Measurements from ENCODE around the gene AXDND1.
"Not testable (repeated sequence)": the region's sequence is repeated elsewhere in the genome, so short reads cannot be mapped to it uniquely, and the experiment has no call there.

The AXDND1 gene

GRCh38 chr1:179366093-179366800, 476 bp downstream of the AXDND1 start:
- FAIRE-seq (no peak), DNase-seq (ENCODE audit: low spot score) (no peak)

DNA sequence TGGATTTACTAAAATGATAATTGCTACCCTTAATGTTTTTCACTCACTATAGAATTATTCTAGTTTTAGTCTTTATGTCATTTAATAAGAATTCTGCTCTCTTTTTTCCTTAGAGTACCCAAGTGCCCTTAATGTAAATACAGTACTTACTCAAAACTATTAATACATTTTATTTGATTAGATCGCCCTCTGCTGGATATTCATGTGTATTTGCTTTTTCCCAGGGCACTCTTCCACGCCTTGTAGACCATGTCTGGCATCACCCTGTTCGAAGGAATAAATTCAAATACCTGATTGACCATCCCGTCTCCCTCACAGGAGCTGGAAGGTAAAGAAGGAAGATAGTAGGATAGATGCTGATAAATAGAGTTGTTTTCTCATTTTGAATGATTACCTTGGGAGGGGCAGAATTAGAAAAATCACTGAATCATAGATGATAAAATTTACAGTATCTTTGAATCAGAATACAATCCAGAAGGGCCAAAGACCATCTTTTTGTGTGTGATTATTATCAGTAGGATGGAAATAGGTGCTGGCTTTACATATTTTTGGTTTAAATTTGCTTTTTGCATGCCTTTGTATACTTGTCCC, 4.1 kb downstream of the AXDND1 start:
- FAIRE-seq: no peak
- DNase-seq (ENCODE audit: low spot score): peak; percentile 60

DNA sequence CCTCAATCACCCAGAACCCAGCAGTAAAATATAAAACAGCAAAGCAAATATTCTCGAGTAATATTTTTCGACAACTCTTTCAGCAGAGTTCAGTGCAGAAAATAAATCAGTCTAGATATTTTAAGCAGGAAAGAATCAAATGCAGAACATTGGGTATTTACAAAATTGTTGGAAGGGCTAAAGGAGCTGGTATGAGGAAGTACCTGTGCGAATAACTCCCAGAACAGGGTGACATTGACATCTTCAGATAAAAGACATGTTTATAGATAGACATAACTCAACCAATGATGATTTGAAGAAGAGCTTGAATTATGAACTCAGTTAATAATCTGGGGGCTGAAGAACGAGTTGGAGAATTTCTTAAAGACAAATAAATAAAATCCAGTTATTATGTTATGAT, 6.4 kb downstream of the AXDND1 start:
- FAIRE-seq (no peak), DNase-seq (ENCODE audit: low spot score) (no peak)

- DNase-seq (ENCODE audit: low spot score): no peak
- no peak for FAIRE-seq
These were observed 10.5 kb downstream of the AXDND1 start for GRCh38 chr1:179376223-179376622.

- FAIRE-seq (no peak), DNase-seq (ENCODE audit: low spot score) (no peak)
These were observed 14.5 kb downstream of the AXDND1 start for GRCh38 chr1:179380299-179380698.

DNA sequence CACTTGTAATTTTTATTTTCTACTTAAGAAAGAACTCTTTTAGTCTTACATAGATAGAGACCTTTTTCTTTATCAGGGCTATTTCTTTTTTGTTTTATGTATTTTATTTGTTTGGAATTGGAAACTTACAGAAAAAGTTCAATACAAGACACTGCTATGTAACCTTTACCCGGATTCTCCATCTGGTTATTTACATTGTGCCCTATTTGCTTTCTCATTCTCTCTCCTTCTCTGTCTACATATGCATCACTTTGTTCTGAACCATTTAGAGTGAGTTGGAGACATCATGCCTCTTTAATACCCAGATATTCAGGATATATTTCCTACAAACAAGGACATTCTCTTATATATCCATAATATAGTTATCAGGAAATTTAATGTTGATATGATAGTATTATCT, 18.3 kb downstream of the AXDND1 start:
- DNase-seq (ENCODE audit: low spot score) (no peak), FAIRE-seq (no peak)

DNA sequence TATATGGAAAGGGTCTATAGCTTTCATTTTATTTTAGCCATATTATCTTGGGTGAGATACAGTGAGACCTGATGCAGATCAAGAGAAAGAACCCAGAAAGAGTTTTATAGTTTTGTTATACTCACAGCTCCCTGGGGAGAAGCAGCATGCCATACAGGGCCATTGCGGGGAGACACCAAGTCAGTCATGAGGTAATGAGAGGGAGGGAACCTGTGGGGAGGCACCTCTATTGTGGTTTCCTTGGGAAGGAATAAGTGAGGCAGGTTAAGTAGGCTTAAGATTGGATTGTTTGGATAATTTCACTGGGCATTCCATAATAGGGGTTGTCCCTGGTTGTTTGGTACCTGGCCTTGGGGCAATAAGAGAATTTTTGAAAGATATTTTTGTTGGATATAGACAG, 19.7 kb downstream of the AXDND1 start:
- no peak for DNase-seq (ENCODE audit: low spot score)
- FAIRE-seq: no peak

DNA sequence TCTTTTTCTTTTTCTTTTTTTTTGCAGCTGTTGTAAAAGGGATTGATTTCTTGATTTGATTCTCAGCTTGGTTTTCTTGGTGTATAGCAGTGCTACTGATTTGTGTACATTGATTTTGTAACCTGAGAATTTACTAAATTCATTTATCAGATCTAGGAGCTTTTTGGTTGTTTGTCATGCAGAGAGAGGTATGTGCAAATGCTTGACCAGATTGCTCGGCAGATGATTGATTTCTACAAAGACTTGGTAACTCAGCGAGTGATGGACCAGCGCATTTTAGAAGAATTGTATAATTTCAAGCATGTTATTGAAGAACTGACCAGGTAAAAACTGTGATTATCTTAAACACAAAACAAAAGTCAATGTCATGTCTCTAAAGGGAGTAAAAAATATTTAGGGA, 27.9 kb downstream of the AXDND1 start:
- FAIRE-seq: no peak
- DNase-seq (ENCODE audit: low spot score): no peak

GRCh38 chr1:179399399-179399798, 33.6 kb downstream of the AXDND1 start:
- not testable (repeated sequence) for DNase-seq (ENCODE audit: low spot score); FAIRE-seq

GRCh38 chr1:179417760-179418159, 52.0 kb downstream of the AXDND1 start:
- not testable (repeated sequence) for FAIRE-seq; DNase-seq (ENCODE audit: low spot score)

DNA sequence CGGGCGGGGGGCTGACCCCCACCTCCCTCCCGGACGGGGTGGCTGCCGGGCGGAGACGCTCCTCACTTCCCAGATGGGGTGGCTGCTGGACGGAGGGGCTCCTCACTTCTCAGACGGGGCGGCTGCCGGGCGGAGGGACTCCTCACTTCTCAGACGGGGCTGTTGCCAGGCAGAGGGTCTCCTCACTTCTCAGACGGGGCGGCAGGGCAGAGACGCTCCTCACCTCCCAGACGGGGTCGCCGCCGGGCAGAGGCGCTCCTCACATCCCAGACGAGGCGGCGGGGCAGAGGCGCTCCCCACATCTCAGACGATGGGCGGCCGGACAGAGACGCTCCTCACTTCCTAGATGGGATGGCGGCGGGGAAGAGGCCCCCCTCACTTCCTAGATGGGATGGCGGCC, 52.9 kb downstream of the AXDND1 start:
- not testable (repeated sequence) for FAIRE-seq; DNase-seq (ENCODE audit: low spot score)

- DNase-seq (ENCODE audit: low spot score): no peak
- no peak for FAIRE-seq
These were observed 58.8 kb downstream of the AXDND1 start for GRCh38 chr1:179424610-179425009.

GRCh38 chr1:179425186-179425585, 59.4 kb downstream of the AXDND1 start:
- DNase-seq (ENCODE audit: low spot score): no peak
- FAIRE-seq: no peak

- no peak for DNase-seq (ENCODE audit: low spot score)
- FAIRE-seq: no peak
These were observed 71.4 kb downstream of the AXDND1 start for GRCh38 chr1:179437171-179437570.

- DNase-seq (ENCODE audit: low spot score); FAIRE-seq: not testable (repeated sequence)
These were observed 73.9 kb downstream of the AXDND1 start for GRCh38 chr1:179439646-179440045.

DNA sequence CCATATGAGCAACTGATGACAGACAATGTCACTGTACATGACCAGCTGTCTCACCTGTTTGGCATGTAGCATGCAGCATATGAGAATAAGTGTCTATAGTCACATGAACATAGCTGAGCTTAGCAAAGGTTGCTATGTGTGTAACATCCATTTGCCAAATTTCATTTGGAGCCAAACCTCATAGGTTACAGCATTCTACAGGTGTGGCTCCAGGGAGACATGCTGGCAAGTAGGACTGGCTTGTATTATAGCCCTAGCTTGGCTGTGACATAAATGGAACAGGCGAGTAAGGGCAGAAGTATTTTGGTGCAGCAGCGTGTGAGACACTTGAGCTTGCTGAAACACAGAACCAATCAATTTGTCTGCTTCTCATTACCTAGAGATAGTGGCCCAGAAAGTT, 74.5 kb downstream of the AXDND1 start:
- DNase-seq (ENCODE audit: low spot score); FAIRE-seq: not testable (repeated sequence)

DNA sequence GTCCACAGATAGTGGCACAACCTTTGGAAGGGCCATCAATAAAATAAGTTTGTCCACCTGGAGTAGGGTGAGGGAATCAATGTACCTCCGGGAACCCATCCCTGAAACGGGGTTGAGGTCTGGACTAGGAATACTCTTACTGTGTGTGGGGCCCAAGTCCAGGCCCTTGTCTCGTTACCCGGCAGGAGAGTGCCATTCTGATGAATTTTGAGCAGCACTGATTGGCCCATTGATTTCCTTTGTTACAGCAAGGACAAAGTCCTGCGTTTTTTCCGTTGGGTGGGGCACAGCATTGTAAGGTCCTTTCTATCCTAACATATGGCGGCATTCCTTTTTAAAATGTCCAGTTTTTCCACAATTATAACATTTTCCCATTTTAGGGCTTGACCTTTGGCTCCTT, 75.2 kb downstream of the AXDND1 start:
- no peak for DNase-seq (ENCODE audit: low spot score)

GRCh38 chr1:179441501-179441900, 75.7 kb downstream of the AXDND1 start:
- FAIRE-seq (no peak), DNase-seq (ENCODE audit: low spot score) (no peak)

More for the DNA sequence above, 75.2 kb downstream of the AXDND1 start:
- FAIRE-seq: no peak

DNA sequence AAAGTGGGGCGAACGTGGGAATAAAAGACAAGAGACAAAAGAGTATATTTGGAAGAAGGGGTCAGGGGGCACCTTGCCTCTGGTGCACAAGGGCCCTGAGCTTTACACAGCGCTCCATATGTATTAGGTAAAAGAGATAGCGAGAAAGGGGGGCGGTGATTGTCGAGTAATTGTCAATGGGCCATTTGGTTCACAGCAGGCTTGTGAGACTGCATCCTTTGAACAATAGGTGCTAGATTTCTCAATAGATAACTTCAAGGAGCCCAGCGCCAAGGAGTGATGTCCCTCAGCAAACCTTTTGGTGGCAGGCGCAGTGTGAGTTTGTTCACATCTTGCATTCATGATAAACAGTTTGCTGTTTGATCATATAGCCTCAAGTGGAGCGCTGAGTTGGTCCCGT, 77.1 kb downstream of the AXDND1 start:
- not testable (repeated sequence) for FAIRE-seq; DNase-seq (ENCODE audit: low spot score)

DNA sequence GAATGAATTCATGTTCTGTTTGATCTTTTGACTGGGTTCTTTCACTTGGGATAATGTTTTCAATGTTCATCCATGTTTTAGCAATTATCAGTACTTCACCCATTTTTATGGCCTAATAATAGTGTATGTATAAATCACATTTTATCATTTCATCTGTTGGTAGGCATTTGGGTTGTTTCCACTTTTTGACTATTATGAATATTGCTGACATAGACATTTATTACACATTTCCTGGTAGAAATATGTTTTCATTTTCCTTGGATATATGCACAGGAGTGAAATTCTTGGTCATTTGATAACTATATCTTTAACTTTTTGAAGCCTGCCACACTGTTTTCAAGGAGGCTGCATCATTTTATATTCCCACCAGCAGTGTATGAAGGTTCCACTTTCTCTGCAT, 79.8 kb downstream of the AXDND1 start:
- no peak for DNase-seq (ENCODE audit: low spot score)
- FAIRE-seq: no peak

DNA sequence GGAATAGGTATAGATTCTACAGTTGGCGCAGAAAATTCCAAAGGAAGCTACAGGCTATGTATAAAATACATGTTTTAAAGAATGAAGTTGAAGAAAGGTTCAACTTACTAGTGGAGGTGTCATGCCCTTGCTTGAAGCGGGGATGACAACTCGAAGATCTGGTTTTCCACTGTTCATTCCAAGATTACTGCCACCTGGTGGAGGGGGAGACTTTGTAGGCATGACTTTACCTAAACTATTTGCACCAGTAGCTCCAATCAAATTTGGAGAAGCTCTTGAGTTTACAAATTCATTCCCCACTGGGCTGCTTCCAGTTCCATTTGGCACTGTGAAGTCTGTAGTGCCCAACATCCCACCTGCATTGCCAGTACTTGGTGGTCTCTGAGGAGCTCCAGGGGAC, 81.7 kb downstream of the AXDND1 start:
- DNase-seq (ENCODE audit: low spot score): peak; percentile 4
- FAIRE-seq: no peak

DNA sequence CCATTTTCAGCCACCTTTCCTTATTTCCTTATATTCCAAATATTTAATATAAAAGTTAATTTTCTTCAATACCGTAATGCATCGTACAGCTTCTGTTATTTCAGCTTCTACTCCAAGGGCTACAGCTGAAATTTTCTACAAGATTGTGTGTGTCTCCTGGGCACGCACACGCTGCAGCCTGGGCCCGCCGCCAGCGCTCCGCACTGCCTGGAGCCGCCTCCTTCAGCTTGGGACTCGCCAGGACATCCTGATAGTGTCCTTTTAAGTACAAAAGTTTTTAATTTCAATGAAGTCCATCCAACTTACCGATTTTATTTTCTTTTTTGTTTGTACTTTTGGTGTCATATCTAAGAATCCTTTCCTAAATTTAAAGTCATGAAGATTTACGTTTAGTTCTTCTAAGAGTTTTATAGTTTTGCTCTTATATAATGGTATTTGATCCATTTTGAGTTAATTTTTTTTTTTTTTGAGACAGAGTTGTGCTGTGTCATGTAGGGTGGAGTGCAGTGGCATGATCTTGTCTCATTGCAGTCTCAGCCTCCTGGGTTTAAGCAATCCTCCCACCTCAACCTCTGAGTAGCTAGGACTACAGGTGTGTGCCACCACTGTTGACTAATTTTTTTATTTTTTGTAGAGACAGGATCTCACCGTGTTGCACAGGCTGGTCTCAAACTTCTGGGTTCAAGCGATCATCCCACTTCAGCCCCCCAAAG, 82.8 kb downstream of the AXDND1 start:
- DNase-seq (ENCODE audit: low spot score): no peak
- FAIRE-seq: no peak
